HPDE6-E6E7 (cell line): Measurements from ENCODE around the gene DOCK3.
"Not testable (repeated sequence)": the region's sequence is repeated elsewhere in the genome, so short reads cannot be mapped to it uniquely, and the experiment has no call there.

Experiments used
- DNase-seq: peaks from one replicate; pipeline ENCODE4 v3.0.0; 2011; ENCODE audit warnings: missing footprints; ENCODE audit errors: extremely low spot score

Gene DOCK3

DNA sequence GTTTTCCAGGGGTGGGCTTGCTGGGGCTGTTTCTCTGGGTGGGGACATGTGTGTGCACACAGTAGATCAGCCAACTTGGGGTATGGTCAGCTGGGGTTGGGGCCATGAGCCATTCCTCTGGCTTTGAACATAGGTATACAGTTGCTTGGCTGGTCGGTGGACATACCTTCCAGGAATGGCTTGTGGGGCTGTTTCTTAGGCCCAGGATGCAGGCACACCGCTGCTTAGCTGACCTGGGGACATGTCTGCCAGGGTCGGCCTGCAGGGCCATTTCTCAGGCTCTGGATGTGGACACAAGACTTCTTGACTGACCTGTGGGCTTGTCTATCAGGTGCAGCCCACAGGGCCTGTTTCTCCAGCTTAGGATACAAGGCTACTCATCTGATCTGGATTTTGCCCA lies 130.6 kb downstream of the DOCK3 start:
- DNase-seq = no peak

DNA sequence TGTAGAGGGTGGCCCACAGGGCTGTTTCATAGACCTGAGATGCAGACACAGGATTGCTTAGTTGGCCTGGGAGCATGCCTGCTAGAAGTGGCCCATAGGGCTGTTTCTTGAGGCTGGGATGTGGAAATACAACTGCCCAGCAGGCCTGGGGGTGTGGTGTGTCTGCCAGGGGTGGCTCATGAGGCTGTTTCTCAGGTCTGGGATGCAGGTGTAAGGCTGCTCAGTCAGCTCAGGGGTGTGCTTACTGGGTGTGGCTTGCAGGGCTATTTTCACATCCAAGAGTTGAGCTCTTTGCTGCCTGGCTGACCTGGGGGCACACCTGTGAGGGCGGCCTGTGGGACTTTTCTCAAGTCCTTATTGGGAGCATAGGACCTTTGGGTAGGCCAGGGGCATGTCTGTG lies 131.3 kb downstream of the DOCK3 start:
- DNase-seq = no peak

DNA sequence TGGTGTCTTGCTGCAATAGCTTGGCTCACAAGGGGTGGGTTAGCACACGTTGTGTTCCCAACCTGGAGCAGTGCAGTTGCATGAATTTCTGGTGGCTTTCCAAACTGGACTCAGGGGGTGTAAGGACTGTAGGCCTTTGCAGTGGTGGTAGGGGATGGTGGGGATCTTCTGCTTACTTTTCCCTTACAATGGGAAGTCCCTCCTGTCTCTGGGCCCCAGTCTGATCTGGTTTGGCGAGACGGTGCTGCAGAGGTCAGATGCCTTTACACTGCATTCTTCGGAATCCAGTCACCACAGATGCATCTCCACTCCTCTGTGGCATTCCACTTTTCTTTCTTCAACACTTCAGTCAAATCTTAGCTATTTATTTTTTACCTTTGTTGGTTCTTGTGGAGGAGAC lies 132.1 kb downstream of the DOCK3 start:
- no peak for DNase-seq

DNA sequence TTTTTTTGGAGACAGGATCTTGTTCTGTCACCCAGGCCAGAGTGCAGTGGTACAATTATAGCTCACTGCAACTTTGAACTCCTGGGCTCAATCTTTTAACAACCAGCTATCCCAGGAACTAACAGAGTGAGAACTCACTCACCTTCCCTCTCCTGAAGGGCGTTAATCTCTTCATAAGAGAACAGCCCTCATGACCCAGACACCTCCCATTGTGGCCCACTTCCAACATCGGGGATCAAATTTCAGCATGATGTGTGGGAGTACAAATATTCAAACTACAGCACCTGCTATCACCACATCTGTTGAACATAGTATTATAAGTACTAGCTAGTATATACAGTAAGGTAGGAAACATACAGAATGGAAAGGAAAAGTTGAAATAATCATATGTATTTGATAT lies 132.5 kb downstream of the DOCK3 start:
- DNase-seq = no peak

DNA sequence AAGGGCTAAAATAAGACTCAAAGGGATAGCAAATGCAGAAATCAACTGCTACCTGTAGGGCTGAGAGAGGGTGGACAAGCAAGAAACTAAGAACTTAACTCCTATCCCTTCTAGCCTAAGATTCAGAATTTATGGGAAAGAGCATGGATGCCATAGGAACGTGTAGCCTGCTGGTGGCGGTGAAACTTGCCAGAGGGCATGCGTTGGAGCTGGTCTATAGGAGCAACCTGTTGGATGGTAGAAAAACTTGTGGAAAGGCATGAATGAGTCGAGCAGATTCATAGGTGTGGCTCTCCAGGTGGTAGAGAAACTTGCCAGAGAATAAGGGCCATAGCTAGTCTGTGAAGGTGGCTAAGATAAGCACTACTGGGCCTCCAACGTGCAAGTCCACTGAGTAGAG lies 137.2 kb downstream of the DOCK3 start:
- DNase-seq = no peak

DNA sequence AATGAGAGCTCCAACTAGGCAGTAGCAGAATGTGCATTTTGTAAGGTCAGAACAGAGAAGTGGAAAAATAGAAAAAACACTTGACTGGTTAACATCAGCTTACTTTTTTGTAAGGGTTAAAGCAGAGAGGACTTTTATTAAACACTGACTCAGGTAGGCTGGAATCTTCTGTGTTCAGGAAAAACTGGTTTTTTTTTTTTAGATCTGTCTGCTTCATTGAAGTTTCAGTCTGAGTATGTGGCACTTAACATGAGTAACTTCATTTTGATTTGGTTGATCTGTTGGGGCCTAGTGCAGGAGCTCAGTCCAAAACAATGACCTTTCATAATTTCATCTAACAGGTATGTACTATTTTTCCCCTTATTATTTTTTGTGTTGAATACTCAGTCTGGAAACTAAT lies 141.1 kb downstream of the DOCK3 start:
- DNase-seq = no peak

DNA sequence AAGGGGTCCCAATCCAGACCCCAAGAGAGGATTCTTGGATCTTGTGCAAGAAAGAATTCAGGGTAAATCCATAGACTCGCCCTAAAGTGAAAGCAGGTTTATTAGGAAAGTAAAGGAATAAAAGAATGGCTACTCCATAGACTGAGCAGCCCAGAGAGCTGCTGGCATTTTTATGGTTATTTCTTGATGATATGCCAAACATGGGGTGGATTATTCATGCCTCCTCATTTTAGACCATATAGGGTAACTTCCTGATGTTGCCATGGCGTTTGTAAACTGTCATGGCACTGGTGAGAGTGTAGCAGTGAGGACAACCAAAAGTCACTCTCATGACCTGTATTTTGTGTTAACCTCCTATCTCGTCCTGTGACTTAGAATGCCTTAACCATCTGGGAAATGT lies 142.2 kb downstream of the DOCK3 start:
- no peak for DNase-seq

DNA sequence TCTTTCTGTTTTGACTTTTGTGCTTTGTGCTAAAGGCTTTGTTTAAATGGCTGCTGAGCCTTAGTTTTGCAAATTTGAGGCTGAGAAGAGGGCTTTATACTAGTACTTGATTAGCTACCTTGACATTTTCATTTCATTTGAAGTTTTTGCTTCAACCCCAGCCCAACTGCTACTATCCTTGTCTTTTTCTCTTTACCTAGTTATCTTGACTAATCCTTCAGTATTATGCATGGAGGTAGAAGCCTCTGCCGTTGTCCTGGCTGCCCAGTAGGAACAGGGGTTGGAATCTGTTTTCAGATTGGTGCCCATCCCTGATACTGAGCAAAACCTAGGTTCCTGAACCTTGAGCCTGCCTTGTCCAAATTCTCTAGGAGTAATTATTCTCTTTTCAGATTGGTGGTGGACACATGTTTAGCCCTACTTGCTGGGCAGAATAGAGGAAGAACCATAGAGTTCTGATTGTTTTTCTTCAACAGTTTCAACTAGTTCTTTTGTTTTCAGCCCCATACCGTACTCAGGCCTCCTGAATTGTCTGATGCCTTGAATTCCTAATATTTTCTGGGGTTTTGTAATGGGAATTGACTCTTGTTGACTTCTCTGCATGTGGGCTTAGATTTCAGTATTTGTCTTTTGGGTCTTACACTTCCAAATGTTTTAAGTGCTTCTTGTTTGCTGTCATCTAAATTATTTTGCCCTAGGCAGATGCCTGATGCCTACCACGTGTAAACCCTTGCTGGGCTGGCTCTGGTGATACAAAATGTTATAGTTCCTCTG lies 143.2 kb downstream of the DOCK3 start:
- no peak for DNase-seq

DNA sequence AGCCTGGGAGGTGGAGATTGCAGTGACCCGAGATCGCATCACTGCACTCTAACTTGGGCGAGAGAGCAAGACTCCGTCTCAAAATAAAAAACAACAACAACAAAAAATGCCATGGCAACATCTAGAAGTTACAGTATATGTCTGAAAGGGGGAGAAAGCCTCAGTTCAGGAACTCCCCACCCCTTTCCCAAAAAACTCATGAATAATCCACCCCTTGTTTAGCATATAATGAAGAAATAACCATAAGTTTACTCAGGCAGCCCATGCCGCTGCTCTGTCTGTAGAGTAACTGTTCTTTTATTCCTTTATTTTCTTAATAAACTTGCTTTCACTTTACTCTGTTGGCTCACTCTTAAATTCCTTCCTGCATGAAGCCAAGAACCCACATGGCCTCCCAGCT lies 145.2 kb downstream of the DOCK3 start:
- no peak for DNase-seq

DNA sequence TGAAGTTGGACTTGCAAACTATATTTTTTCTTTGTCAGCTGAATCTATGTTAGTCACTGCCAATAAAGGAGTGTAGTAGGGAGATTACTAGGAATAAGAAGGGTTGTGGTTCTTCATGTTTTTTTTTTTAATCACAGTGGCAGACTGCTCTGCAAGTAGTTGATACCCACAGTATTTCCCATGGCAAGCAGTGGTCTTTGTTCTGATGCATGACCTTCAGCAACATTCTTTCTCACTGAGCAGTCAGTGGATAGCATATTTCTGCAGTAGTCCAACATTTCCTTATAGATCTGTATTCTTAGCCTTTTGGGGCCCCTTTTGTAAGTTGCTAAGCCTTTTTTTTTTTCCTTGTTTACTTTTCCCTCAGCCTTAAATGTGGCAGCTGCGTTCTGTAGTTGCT lies 151.1 kb downstream of the DOCK3 start:
- no peak for DNase-seq

DNA sequence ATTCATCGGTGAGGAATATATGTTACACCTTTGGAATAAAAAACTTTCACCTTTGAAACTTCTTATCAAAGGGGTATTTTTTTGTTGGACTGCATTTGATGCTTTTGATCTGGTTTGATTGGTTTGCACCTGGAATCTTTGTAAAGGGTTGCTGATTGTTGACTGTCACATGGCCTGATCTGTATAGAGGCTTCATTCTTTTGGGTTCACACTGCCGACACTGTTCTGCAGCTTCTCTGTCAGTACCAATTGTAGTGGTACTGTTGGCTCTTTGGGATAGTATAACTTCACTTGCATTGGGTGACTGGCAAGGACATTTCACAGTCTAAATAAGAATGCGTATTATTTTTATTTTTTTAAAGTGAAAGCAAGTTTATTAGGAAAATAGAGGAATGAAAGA lies 155.7 kb downstream of the DOCK3 start:
- no peak for DNase-seq

DNA sequence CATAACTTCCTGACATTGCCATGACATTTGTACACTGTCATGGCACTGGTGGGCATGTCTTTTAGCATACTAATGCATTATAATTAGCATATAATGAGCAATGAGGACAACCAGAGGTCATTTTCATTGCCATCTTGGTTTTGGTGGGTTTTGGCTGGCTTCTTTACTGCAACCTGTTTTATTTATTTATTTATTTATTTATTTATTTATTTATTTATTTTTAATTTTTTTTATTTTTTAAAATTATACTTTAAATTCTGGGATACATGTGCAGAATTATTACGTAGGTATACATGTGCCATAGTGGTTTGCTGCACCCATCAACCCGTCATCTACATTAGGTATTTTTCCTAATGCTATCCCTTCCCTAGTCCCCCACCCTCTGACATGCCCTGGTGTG lies 156.3 kb downstream of the DOCK3 start:
- not testable (repeated sequence) for DNase-seq

DNA sequence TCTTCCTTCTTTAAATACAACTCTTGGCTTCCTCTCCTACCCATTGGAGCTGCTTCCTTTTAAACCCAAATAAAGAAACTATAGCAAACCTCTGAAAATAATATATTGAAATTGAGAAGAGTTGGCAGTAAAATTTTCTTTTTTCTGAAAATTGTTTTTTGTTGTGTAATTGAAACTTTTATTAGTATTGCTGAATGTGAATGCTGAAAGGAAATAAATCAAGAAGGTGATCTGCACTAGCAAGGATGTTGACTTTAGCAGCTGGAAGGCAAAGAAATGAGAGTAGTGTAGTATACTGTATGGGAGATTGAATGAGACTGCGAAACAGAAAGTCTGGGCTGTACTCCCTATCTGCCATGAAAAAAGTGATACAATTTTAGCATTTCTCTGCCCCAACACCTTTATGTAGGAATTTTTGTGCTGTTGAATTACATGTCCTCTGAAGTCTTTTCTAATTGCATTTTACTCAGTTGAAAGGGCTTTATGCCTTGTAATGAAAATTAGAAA lies 166.3 kb downstream of the DOCK3 start:
- no peak for DNase-seq

DNA sequence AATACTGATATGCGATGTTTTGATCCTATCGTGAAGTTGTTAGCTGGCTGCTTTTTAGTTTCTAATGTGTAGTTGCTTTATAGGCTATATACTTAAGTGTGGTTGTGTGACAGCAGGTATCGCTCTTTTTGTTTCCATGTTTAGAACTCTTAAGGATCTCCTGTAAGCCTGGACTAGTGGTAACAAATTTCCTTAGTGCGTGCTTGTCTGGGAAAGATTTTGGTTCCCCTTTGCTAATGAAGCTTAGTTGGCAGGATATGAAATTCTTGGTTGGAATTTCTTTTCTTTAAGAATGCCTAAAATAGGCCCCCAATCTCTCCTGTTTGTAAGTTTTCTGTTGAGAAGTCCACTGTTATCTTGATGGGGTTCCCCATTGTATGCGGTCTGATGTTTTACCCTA lies 173.6 kb downstream of the DOCK3 start:
- no peak for DNase-seq

DNA sequence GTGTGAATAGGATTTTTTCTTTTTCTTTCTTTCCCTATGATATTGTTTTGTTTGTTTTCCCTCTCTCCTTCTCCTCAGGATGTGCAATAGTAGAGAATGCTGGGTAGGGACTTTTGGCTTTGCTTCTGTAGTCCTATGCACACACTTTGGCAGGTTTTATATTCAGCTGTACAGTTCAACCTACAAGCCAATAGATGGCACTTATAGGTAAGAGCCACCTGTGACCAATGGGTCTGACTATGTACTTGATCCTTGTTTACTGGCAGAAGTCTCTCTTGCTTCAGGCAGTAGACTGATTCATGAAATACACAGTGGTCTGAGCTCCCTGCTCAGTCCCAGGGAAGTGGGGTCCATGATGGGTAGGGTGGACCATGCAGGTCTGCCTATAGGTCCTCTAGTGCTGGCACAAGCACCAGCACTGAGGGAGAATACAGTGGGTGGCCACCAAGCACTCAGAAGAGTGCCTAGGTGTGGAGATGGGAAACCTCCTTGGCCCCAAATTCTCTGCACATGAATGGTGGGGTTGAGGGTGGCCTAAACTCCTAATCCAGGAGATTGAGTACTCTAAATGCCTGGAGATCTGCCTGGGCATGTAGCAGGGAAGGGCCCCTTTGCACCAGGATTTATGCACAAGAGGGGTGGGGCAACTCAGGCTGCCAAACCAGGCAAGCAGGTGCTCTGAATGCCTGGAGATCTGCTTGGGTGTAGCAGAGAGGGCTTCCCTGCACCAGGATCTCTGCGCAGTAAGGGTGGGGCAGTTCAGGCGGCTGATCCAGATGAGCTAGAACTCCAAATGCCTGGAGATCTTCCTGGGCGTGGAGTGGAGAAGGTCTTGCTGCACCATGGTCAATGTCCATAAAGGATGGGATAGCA lies 176.1 kb downstream of the DOCK3 start:
- no peak for DNase-seq

DNA sequence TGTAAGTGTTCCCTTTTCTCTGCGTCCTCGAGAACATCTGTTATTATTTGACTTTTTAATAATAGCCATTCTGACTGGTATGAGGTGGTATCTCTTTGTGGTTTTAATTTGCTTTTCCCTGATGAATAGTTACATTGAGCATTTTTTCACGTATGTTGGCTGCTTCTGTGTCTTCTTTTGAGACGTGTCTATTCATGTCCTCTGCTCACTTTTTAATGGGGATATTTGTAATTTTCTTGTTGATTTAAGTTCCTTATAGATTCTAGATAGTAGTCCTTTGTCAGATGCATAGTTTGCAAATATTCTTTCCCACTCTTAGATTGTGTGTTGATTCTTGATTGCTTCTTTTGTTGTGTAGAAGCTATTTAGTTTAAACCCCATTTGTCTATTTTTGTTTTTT lies 179.2 kb downstream of the DOCK3 start:
- DNase-seq = no peak

DNA sequence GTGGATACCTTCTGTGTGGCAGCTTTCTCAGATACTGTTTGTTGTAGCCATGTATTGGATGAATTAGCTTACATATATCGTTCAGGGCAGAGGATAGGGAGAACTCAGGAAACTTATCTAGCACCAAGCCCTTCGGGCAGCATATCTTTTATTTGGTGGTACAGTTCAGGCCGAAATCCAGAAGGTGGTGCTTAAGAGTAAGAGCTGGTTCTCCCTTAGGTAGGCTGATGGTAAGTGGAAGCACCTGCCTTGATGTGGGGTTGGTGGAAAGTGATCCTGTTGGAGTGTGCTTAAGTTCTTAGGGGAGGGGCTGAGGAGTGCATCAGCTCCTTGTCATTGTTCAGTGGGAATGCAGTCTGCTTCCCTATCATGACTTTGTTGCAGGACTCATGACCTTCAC lies 187.5 kb downstream of the DOCK3 start:
- DNase-seq = no peak

DNA sequence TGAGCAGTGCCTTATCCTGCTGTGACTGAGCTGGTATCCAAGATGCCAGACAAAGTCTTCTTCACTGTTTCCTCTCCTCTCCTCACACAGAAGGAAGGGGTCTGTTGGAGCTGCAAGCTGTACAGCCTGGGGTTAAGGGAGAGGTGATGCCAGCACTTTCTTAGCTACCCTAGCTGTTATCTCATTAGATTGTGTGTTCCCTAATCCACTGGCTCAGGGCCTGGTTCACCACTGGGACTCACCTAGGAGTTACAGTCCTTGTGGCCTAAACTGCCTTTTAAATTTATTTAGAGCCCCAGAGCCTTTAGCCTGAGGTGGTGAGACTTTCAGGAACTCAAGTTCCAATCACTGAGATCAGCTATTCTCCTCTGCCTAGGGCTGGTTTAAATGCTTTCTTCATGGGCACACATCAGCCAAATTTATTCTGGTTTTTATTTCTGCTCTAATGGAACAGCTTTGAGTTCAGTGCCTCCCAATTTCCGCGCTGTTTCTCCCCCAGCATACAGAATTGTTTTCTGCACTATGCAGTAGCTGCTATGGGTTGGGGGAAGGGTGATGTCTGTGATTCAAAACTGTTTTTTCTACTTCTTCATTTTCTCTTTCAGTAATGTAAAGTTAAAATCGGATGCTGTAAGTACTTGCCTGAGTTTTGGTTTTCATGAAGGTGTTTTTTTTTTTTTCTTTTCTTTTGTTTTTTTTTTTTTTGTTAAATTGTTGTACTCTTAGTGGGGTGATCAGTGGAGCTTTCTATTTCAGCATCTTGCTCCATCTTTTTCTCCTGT lies 198.8 kb downstream of the DOCK3 start:
- DNase-seq = no peak

DNA sequence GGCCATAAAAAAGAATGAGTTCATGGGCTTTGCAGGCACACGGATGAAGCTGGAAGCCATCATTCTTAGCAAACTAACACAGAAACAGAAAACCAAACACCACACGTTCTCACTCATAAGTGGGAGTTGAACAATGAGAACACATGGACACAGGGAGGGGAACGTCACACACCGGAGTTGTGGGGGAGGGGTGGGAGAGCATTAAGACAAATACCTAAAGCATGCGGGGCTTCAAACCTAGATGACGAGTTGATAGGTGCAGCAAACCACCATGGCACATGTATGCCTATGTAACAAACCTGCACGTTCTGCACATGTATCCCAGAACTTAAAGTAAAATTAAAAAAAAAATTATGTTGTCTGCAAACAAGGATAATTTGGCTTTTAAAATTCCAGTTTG lies 200.1 kb downstream of the DOCK3 start:
- not testable (repeated sequence) for DNase-seq

DNA sequence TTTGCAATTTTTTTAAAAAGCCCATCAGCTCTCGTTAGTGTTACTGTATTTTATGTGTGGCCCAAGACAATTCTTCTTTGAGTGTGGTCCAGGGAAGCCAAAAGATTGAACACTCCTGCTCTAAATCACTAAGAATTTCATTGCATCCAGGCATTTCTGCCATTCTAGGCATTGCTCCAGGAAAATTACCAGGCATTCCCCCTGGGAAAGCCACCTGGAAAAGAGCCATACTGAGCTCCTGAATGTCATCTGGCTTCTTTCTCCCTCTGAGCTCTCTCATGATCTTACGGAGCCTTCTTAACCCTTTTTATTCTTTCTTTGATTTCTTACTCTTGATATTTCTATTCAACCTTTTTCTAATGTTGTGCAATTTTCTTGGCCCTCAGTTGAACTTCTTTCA lies 202.2 kb downstream of the DOCK3 start:
- no peak for DNase-seq

DNA sequence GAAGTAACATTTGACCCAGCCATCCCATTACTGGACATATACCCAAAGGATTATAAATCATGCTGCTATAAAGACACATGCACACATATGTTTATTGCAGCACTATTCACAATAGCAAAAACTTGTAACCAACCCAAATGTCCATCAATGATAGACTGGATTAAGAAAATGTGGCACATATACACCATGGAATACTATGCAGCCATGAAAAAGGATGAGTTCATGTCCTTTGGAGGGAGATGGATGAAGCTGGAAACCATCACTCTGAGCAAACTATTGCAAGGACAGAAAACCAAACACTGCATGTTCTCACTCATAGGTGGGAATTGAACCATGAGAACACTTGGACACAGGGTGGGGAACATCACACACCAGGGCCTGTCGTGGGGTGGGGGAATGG lies 208.0 kb downstream of the DOCK3 start:
- DNase-seq = not testable (repeated sequence)

DNA sequence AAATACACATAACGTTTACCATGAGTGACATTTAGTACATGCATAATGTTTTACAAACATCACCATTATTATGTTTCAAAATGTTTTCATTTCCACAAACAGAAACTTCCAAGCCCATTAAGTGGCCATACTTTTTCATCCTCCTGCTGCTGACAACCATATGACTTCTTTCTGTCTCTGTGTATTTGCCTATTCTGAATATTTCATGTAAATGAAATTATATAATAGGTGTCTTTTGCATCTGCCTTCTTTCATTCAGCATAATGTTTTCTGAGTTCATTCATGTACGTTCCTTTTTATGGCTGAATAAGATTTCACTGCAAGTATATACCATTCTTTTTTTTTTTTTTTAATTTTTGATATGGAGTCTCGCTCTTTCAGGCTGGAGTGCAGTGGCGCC lies 209.0 kb downstream of the DOCK3 start:
- DNase-seq = no peak
